Activated CD4-positive, alpha-beta T cell treated with anti-CD3 and anti-CD28 coated beads for 48 hours (primary cell): ENCODE measurements around the gene MYO15B.

Source experiments
- DNase-seq: peaks from one replicate; pipeline ENCODE4 v3.0.0-alpha.2; 2020

MYO15B gene

DNA sequence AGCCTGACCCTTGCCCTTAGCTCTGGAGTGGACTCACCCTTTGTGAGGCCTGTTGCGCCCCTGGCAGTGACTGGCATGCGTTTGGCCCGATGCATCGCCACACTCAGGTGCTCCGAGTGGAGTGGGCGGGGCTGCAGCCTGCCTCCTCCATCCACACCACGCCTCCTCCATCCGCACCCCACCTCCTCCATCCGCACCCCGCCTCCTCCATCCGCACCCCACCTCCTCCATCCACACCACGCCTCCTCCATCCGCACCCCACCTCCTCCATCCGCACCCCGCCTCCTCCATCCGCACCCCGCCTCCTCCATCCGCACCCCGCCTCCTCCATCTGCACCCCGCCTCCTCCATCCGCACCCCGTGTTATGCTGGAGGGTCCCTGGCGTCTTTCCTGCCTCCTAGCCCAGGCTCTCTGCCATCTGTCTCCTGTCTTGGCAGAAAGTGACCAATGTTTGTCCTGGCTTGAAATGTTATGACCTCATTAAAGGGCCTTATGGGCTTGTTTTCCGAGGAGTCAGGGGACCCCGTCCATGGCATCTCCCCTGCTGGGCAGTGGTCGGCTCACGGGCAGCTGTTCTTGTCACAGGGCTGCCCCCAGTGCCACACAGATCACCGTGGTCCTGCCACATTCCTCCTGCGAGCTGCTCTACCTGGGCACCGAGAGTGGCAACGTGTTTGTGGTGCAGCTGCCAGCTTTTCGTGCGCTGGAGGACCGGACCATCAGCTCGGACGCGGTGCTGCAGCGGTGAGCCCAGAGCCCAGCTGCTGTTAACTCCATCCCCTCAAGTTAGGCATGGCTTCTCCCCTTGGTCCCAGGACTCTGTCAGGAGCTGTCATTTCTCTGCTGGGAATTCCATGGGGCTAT lies 28.7 kb upstream of the MYO15B start:
- no peak for DNase-seq

DNA sequence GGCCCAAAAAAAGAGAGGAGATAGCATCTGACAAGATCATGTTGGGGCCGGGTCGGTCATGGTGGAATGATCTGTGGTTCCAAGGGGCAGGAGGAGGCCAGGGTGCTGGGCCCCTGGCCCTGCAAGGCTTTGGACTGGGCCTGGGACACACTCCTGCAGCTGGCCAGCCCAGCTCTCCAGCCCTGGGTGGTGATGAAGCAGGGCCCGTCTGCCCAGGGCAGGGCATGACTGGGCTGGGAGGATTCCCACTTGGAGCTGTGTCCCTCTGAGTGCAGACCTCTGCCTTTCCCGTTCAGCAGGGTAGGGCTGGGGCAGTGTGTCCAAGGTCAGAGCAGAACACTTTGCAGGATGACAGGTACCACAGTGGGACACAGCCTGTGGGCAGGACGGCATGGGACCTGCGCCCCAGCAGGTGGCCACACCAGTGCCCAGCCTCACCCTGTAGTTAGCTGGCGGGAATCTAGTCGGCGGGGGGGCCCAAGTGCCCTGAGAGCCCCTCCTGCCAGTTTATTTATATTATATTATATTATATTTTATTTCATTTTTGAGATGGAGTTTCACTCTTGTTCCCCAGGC lies 27.6 kb upstream of the MYO15B start:
- no peak for DNase-seq

DNA sequence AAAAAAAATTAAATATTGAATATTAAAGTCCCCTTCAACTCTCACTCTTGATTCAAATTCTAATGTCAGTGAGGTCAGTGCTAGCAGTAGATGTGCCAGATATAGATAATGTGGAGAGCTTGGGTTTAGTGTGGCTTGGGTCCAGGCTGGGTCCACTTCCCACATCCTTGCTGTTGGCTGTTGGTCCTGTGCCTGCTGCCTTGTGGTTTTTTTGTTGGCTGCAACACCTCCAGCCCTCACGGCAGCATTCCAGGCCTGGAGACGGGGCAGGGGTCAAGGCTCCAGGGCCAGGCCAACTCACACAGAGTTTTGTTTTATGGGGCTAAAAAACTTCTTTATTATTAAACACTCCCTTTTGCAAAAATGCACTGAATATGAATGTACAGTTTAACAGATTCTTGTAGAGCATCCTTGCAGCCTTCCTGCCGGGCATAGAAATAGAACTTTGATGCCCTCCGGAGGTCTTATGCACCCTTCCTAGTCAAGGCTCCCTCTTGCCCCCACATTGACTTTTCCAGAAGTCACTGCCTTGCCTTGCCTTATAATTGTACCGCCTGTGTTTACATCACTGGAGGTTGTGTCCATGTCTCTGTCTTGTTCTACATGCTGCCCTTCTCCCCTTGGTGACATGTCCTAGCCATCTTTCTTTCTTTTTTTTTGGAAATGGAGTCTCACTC lies 25.5 kb upstream of the MYO15B start:
- no peak for DNase-seq

DNA sequence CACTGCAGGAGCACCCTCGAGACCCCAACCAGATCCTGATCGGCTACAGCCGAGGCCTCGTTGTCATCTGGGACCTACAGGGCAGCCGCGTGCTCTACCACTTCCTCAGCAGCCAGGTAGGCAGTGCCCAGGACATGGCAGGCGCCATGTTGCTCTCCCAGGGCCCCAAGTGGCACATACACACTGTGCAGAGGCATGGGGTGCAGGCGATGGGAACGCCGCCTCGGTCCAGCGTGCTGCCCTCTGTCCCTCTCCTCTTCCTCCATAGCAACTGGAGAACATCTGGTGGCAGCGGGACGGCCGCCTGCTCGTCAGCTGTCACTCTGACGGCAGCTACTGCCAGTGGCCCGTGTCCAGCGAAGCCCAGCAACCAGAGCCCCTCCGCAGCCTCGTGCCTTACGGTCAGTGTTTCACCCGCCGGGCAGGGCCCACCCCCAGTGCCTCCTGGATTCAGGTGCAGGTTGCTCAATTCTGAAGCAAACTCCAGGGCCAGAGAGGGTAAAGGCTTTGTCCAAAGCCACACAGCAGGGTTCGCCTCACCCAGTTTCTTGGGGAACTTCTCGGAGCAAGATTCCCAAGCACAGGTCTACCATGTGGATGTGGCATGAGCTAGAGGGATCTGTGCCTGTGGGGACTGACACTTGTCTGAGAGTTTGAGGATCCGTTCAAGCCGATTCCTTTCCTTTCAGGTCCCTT lies 24.4 kb upstream of the MYO15B start:
- DNase-seq: no peak

DNA sequence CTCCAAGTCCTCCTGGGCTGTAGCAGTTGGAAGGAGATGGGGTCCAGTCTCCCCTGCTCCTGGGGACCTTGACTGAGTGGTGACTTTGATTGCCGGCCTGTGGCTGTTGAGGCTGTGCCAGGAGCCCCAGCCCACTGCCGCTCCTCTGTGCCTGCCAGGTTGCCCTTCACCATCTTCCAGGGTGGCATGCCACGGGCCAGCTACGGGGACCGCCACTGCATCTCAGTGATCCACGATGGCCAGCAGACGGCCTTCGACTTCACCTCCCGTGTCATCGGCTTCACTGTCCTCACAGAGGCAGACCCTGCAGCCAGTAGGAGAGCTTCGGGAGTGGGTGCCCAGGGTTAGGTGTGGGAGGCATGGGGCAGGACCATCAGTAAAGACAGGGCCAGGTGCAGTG lies 23.4 kb upstream of the MYO15B start:
- no peak for DNase-seq

DNA sequence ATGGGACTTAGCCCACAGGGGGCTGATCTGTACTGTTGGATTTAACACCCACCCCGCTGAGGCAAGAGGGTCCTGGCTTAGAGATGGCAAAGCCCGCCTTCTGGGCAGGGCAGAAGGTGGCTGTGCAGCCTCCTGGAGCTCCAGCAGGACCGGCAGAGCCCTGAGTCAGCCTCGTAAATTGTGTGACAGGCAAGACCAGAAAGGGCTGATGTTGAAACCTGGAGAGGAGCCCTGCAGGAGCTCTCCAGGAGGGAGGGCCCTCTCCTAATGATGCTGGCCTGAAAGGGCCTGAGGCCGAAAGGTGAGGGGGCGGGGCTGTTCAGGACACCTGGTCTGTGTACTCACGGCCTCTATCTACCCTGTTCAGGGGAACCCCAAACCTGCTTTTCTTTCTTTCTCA lies 22.5 kb upstream of the MYO15B start:
- DNase-seq: no peak

DNA sequence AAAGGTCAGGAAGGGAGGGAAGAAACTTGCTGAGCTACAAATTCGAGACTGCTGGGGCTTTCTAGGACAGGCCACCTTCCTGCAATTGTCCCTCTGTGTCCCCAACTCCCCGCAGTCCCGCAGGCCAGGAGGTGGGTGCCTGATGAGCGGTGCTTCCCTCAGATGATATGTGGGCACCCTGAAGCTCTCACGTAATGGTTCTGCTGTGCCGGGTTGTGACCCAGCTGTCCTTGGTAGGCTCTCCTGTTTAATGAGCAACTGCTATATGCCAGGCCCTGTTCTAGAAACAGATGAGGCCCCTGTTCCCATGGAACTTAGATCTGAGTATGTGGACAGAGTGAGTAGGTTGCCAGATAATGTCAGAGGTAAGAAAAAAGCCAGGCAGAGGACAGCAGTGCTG lies 22.0 kb upstream of the MYO15B start:
- no peak for DNase-seq

DNA sequence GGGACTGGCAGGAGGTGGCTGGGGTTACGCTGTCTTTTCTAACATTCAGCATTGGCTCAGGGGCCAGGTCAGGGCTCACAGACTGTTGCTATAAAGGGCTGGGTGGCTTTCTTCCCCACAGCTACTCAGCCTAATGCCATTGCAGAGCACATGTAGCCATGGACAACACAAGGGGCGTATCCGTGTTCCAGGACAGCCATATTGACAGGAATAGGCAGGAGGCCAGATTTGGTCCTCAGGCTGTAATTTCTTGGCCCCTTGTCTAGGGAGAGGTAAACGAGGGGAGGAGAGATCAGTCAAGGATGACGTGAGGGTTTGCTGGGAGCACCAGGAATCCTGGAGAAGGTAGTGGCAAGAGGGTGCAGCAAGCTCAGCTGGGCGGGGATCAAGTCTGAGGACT lies 21.2 kb upstream of the MYO15B start:
- no peak for DNase-seq

DNA sequence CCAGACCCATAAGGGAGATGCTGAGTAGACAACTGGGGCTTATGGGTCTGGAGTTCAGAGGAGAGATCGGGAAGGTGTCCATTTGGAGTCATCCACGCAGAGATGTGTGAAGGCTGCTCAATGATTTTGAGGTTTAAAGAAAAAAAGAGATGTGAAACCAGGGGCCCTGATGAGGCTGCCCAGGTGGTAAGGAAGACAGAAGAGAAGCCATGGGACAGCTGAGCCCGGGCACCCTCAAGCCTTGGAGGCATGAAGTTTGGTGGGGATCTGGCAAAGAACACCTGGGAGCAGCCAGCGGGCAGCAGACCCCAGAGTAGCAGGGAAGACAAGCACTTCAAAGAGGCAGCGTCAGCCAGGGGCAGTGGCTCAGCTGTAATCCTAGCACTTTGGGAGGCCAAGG lies 20.8 kb upstream of the MYO15B start:
- no peak for DNase-seq

DNA sequence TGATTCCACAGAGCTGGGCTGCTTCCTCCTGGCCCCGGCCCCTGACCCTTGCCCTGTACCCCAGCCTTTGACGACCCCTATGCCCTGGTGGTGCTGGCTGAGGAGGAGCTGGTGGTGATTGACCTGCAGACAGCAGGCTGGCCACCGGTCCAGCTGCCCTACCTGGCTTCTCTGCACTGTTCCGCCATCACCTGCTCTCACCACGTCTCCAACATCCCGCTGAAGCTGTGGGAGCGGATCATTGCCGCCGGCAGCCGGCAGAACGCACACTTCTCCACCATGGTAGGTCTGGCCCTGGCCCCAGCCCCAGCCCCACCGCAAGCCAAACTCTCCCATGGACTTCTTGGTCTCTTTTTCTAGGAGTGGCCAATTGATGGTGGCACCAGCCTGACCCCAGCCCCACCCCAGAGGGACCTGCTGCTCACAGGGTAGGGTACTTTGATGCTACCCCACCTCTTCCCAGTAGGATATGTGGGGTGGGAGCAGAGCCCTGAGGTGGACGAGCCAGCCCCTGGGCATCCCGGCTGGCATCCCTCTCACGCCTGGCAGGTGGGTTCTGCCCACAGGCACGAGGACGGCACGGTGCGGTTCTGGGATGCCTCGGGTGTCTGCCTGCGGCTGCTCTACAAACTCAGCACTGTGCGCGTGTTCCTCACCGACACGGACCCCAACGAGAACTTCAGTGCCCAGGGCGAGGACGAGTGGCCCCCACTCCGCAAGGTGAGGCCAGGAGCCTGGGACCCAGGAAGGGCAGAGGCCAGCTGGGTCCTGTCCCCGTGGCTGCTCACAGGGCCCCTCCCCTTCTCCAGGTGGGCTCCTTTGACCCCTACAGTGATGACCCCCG lies 19.0 kb upstream of the MYO15B start:
- no peak for DNase-seq

DNA sequence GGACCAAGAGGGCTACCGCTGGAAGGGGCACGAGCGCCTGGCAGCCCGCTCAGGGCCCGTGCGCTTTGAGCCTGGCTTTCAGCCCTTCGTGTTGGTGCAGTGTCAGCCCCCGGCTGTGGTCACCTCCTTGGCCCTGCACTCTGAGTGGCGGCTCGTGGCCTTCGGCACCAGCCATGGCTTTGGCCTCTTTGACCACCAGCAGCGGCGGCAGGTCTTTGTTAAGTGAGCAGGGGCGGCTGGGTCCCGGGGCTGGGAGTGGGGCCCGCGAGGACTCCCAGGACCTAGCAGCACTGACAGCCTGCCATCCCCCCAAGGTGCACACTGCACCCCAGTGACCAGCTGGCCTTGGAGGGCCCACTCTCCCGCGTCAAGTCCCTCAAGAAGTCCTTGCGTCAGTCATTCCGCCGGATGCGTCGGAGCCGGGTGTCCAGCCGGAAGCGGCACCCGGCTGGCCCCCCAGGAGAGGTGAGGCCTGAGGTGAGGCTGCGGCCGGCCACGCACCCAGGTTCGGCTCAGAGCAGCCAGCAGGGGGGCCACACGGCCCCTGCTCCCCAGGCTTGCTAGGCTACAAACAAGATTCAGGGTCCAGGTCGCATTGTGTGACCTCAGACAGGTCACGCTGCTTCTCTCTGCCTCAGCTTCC lies 17.4 kb upstream of the MYO15B start:
- DNase-seq: no peak

DNA sequence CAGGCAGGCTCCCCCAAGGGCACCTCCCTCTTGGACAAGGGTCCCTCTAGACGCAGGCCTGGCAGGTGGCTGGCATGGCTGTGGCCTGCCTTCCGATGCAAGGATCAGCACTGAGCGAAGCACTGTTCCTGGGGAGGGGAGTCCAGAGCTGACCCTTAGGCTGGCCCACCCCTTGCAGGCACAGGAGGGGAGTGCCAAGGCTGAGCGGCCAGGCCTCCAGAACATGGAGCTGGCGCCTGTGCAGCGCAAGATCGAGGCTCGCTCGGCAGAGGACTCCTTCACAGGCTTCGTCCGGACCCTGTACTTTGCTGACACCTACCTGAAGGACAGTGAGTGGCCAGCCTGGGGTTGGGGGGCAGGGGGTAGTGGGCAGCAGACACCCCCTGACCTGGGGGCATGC lies 16.8 kb upstream of the MYO15B start:
- no peak for DNase-seq

DNA sequence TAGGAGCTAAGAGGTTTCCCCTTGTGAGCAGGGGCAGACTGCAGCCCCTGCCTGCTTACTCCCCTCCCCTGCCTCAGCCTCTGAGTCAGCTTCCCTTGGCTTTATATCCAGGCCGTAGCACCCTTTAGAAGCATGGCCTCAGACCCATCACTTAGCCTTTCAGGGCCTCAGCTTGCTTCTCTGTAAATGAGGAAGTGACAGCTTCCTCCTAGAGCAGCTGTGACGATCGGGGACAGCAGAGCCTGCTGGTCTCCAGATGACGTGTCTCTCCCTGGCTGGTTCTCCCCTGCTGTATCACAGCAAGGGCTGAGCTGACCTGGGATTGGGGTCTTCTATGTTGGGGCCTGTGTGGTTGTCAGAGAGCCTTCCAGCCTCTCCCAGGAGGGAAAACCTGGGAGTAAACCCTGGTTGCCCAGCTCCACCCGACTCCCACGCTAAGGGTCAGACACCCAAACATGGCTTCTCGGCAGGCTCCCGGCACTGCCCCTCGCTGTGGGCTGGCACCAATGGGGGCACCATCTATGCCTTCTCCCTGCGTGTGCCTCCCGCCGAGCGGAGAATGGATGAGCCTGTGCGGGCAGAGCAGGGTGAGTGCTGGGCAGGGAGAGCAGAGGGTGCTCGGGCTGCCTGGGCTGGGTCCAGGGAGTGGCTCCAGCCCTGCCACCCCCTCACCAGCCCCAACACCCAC lies 16.3 kb upstream of the MYO15B start:
- DNase-seq: no peak

DNA sequence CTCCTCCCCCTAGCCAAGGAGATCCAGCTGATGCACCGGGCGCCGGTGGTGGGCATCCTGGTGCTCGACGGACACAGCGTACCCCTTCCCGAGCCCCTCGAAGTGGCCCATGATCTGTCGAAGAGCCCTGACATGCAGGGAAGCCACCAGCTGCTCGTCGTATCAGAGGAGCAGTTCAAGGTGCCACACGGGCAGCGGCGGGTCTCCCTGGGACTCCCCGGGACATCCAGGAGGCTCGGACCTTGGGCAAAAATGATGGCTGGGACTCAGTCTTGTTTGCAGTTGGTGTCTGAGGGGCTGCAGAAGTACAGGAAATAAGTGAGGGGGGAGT lies 15.8 kb upstream of the MYO15B start:
- no peak for DNase-seq

DNA sequence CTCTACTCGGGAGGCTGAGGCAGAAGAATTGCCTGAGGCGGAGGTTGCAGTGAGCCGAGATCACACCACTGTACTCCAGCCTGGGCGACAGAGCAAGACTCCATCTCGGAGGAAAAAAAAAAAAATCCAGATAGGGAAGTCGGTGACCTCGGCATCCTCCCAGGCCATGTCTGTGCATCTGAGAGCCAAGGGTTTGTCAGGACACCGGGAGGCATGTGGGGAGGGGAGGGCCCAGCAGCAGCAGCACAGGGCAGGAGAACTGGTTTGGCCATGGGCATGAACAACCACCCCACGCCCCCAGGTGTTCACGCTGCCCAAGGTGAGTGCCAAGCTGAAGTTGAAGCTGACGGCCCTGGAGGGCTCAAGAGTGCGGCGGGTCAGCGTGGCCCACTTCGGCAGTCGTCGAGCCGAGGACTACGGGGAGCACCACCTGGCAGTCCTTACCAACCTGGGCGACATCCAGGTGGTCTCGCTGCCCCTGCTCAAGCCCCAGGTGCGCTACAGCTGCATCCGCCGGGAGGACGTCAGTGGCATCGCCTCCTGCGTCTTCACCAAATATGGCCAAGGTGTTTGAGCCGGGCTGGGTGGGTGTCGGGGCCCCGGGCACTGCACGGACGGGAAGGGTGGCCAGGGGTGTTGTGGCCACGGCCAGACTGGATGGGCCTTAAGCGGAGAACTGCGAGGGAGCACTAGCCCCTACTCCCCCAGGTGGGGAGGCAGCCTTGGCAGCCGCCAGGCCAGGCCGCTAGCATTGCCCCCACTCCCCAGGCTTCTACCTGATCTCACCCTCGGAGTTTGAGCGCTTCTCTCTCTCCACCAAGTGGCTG lies 14.7 kb upstream of the MYO15B start:
- no peak for DNase-seq

DNA sequence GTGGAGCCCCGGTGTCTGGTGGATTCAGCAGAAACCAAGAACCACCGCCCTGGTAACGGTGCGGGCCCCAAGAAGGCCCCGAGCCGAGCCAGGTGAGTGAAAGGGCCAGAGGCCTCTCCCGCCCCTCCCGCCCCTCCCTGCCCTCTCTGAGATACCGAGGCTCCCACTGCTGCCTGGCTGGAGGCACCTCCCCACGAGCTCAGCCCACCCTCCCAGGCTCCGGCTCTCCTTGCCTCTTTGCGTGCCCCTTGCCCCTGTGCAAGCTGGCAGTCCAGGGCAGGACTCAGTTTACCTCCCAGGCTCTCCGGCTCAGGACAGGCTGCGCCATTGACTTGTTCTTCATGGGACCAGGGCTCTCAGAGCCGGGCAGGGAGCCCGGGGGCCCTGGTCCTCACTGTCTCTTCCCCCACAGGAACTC lies 14.1 kb upstream of the MYO15B start:
- no peak for DNase-seq

DNA sequence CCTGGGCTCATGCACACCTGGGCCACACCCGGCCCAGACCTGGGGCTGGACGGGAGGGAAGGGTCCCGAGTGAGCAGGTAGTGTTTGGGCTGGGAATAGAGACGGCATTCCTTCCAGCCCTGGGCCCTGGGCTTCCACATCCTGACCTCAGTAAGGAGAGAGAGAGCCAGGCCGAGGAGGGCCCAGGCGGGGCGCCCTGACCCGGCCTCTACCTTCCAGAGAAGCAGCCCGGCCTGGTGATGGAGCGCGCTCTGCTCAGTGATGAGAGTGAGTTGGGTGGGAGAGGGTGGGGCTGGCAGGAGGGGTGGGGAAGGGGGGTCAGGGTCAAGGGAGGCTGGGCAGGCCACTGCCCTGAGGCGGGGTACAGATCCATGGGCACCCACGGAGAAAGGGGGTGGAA lies 13.6 kb upstream of the MYO15B start:
- no peak for DNase-seq

DNA sequence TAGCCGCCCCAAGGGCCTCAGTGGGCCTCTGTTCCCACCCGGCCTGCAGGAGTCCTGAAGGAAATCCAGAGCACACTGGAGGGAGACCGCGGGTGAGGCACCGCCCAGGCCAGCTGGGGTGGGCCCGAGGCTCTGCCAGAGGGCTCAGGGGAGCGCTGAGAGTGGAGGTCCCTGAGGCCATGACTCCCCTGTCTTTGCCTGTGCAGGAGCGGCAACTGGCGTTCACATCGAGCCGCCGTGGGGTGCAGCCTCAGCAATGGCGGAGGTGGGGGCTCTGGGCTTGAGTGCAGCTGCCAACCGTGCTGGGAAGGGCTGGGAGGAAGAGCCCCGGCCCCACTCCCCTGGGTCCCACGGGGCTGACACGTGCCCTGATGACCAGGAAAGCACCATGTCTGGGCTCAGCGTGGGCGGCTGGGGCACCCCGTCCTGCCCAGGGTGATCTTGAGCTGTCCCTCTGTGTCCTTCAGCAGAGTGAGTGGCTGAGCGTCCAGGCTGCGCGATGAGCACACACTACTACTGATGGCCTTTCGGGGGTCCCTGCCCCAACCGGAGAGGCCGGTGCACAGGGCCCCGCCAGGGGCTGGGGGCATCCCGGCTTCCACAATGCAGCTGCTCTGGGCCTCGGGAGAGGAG lies 13.1 kb upstream of the MYO15B start:
- no peak for DNase-seq

DNA sequence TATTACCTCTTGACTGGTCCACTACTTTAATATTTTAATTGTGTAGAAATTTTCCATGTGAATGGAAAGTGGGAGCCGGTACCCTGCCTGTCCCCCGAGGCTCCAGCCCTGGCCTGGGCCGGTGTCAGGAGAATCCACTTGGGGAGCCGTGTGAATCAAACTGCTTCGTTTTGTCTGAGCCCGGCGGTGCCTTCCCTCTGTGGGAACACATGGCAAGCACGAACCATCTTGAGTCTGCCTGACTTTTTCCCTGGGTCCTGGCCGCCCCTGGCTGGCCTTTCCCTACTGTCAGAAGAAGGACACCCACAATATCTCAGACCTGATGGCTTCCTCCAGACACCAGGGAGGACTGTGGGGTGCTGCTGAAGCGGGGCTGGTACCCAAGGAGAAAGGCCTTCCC lies 12.4 kb upstream of the MYO15B start:
- DNase-seq: no peak

DNA sequence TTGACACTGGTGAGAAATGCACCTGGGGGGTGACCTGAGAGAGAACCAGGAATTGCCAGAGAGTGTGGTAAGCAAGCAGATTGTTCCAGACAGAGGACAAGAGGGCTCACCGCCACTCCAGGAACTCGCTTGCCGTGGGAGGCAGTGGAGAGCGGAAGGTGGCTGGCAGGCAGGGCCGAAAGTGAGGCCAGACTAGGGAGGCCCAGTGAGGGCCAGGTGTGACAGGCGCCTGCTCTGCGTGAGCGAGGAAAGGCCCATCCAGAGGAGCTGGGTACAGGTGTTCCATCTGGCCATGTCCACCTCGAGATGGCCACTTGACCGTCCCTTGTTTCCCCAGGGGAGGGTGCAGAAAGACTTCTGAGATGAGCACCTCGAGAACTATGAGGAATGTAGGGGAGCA lies 11.9 kb upstream of the MYO15B start:
- DNase-seq: no peak
